B cell (primary cell): ENCODE data around the gene MKRN2OS.

Source experiments
- EZH2 ChIP-seq: IDR thresholded peaks from 2 replicates; pipeline ENCODE4 v1.6.1; 2012; ENCODE audit warnings: borderline replicate concordance, low read depth, mild to moderate bottlenecking, moderate library complexity, low read length; ENCODE audit not compliant: insufficient read depth, poor library complexity, severe bottlenecking
- TF ChIP-seq, protein P1 (sequence below): fragments of 200-600 bp; IDR thresholded peaks from one replicate; pipeline ENCODE4 v1.8.0; 2022; ENCODE audit warnings: antibody characterized with exemption, mild to moderate bottlenecking

DNA sequence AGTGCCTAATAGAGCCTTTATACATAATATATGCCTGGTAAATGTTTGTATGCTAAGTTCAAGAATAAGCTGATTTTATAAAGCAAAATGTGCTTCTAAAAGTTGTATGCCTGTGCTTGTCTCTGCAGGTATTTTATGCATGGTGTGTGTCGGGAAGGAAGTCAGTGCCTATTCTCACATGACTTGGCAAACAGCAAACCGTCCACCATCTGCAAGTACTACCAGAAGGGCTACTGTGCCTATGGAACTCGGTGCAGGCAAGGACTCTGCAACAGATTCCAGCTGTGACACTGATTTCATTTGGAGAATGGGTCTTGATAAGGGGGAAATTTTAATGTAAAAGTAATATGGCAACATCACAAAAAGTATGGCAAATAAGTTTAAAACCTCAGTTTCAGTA lies 23.4 kb upstream of the MKRN2OS start:
- no peak for TF ChIP-seq EZH2
- TF ChIP-seq, protein P1, sequence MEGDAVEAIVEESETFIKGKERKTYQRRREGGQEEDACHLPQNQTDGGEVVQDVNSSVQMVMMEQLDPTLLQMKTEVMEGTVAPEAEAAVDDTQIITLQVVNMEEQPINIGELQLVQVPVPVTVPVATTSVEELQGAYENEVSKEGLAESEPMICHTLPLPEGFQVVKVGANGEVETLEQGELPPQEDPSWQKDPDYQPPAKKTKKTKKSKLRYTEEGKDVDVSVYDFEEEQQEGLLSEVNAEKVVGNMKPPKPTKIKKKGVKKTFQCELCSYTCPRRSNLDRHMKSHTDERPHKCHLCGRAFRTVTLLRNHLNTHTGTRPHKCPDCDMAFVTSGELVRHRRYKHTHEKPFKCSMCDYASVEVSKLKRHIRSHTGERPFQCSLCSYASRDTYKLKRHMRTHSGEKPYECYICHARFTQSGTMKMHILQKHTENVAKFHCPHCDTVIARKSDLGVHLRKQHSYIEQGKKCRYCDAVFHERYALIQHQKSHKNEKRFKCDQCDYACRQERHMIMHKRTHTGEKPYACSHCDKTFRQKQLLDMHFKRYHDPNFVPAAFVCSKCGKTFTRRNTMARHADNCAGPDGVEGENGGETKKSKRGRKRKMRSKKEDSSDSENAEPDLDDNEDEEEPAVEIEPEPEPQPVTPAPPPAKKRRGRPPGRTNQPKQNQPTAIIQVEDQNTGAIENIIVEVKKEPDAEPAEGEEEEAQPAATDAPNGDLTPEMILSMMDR = no peak
